HG02943 (cell line): ENCODE measurements around the gene CNDP1.
A peak's percentile ranks its signal among the peaks of the same experiment; 100 is the strongest.
"Not testable (repeated sequence)": the region's sequence is repeated elsewhere in the genome, so short reads cannot be mapped to it uniquely, and the experiment has no call there.

Experiments used
- ATAC-seq: cut with Tn5 transposase; IDR thresholded peaks from one replicate; pipeline ENCODE4 v1.9.1; 2021; ENCODE audit warnings: mild to moderate bottlenecking, low read depth, moderate library complexity; ENCODE audit not compliant: unreplicated experiment

Gene CNDP1, protein sequence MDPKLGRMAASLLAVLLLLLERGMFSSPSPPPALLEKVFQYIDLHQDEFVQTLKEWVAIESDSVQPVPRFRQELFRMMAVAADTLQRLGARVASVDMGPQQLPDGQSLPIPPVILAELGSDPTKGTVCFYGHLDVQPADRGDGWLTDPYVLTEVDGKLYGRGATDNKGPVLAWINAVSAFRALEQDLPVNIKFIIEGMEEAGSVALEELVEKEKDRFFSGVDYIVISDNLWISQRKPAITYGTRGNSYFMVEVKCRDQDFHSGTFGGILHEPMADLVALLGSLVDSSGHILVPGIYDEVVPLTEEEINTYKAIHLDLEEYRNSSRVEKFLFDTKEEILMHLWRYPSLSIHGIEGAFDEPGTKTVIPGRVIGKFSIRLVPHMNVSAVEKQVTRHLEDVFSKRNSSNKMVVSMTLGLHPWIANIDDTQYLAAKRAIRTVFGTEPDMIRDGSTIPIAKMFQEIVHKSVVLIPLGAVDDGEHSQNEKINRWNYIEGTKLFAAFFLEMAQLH

DNA sequence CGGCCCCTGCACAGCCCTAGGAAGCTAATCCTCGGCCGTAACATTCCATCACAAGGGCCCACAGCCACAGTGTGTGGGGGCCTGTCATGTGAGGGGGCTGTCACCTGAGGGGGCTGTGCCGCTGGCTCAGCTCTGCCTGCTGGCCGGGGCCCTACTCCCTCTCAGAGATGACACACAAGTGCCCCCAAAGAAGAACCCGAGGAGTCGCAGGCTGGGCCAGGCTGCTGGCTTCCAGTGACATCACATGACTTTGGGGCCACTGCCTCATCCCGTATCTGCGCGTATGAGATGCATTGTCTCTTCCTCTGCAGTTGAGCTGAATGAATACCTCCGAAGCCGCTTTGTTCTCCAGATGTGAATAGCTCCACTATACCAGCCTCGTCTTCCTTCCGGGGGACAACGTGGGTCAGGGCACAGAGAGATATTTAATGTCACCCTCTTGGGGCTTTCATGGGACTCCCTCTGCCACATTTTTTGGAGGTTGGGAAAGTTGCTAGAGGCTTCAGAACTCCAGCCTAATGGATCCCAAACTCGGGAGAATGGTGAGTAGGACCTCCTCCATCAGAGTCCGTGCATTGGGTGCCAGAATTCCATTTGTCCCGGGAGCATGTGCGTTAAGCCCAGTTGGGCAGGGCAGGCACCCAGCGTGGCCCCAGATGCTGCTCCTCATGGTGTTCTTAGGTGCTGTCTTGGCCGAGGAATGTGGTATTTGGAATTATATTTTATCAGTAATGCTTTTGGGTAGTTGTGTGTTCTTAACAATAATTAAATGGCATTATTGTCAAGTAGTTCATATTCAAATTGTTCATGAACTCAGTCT is at the start of gene CNDP1:
TSS of gene CNDP1 (plus strand) at position 351 of the 820 bp plus-strand sequence. CDS start at position 519, 168 bp downstream.
- no peak for ATAC-seq

DNA sequence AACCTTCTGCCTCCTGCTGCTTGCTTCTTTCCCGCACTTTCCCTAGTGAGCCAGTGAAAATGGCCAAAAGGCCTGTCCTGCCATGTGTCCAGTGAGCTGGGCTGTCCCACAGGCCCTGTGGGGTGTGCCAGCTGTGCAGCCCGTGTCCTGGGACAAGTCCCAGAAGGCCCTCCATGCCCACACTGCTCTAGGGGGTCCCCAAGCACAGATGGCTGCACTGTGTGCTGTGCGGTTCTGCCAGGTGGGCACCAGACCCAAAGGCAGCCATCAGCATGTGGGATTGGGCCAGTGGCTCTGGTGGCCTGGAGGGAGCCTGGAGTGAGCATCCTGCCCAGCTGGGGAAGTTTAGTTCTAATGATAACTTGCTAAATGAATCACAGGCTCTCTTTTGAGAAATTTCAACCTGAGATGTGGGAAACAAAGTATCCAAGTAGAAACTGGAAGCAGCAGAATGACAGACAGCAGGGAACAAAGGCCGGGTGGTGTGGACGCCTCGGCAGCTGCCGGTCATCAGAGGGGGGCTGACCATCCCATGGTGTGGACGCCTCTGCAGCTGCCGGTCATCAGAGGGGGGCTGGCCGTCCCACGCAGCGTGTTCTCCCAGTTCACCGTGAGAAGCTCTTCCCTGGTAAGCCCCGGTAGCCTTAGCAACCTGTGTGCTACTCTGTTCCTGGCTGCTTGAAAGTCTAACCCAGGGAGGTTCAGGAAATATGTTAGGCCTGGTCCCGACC is 48.0 kb upstream of the CNDP1 start:
- ATAC-seq = no peak

DNA sequence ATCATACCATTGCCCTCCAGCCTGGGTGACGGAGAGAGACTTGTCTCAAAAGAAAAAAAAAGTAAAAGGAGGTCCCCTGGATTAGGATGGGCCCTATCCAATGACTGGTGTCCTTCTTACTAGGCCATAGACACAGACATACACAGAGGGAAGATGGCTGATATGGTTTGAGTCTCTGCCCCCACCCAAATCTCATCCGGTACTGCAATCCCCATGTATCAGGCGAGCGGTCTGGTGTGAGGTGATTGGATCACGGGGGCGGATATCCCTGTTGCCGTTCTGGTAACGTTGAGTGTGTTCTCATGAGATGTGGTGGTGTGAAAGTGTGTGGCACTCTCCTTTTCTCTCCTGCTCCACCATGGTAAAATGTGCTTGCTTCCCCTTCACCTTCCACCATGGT is 45.9 kb upstream of the CNDP1 start:
- no peak for ATAC-seq

DNA sequence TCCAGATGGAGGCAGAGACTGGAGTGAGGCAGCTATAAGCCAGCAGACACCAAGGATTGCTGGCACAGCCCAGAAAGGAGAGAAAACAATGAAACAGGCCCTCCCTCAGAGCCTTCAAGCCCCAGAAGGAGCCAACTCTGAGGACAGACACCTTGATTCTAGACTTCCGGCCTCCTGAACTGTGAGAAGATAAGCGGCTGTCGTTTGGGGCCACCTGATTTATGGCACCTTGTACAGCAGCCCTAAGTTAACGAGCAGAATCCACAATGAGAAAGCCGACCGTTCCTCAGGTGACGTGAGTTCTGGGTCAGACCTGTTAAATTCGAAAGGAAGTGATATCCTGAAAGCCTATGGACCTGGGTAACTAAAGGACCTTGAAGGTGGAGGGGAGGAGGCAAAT is 45.4 kb upstream of the CNDP1 start:
- no peak for ATAC-seq

DNA sequence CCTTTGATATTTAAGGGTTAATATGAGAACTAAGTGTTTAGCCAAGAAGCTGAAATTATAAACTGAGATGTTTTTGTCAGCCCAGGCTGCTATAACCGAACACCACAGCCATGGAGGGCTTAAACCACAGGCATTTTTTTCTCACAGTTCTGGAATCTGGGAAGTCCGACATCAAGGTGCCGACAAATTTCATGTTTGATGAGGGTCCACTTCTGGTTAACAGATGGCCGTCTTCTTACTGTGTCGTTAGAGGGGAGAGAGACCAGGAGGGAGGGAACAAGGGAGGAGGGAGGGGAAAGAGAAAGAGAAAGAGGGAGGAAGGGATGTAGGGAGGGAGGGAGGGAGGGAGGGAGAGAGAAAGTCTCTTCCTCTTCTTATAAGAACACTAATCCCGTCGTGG is 44.6 kb upstream of the CNDP1 start:
- no peak for ATAC-seq

DNA sequence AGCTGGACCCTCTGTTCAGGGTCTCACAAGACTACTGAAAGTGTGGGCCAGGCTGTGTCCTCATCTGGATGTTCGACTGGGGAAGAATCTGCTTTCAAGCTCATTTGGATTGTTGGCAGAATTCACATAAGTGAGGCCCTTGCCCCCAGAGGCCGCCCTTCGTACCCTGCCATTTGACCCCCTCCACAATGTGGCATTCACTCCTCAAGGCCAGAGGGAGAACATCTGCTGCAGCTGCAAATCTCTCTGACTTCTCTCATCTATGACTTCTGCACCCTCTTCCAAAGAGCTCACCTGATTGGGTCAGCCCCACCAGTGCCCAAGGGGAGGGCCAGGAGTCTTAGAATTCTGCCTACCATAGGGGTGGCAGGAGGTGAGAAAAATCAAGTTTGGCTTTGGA is 42.0 kb upstream of the CNDP1 start:
- ATAC-seq = no peak

DNA sequence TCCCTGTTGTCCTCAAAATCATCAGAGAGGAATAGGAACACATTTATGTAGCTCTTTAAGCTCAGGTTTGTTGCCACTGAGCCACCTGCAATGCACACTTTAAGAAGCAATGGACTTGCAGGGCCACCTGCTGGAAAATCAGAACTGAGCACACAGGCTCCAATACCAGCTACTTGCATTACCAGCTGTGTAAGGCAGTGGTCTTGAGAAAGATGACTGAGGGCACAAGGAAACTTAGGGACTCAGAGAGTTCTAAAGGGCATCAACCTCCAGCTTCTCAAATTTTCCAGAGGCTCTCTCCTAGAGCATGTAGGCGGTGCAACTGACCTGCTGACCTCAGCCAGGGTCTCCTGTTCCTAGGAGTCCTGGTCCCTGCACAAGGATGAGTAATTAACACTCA is 40.6 kb upstream of the CNDP1 start:
- ATAC-seq = no peak

DNA sequence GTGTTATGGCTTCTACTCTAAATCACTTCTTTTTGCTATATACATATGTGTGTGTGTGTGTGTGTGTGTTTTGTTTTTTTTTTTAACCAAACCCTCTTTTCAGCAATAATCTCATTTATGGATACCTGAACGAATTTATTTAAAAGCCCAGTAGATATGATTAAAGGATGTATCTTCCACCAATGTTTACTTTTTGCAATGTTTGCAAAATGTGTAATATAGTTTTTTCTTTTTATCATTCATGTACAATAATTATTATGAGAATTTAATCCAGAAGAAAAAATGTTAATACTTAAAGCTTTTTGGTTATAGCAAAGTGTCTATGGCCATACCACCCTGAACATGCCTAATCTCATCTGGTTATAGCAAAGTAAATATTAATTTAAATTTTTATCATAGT is 39.8 kb upstream of the CNDP1 start:
- no peak for ATAC-seq

DNA sequence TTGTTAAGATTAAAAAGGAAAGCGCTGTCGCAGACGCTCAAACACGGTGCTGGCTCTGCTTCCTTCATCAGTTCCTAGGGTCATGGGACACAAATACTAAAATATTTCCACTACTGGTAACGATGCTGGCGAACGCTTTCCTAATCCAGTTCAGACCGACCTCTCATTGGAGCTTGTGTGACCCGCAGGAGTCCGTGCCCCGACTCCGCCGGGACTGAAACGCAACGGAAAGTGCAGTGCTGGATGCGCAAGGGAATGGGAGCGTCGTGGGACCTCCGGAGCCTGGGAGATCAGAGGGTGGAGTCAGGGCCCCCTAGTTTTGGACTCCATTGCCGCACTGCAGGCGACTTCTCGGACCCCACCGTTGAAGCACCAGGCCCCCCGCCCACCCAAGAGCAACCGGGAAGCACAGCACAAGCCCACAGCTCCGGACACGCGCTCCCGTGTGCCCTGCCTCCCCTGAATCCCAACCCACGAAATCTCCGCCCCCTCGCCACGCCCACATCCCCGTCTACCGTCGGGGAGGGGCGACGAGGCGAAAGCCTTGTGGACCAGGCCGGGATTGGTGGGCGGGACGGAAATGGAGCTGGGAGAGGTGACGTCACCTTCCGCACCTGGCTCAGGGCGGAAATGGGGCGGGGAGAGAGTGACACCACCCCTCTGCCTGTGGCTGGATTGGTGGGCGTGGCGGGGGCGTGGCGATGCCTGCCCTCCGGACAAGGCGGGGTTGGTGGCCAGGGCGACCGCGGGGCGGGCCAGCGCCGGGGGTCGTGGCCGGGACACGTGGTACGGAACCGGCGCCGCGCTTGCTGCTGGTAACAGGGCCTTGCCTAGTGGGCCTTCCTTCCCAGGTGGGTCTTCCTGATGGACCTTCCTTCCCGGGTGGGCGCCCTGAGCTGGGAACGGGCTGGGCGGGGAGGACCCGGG is 38.5 kb upstream of the CNDP1 start, which contains the start of gene CNDP2:
TSS of gene CNDP2 (plus strand) at position 783 of the 927 bp plus-strand sequence. CDS start 3,611 bp downstream, outside the sequence.
- ATAC-seq = peak; percentile 71

DNA sequence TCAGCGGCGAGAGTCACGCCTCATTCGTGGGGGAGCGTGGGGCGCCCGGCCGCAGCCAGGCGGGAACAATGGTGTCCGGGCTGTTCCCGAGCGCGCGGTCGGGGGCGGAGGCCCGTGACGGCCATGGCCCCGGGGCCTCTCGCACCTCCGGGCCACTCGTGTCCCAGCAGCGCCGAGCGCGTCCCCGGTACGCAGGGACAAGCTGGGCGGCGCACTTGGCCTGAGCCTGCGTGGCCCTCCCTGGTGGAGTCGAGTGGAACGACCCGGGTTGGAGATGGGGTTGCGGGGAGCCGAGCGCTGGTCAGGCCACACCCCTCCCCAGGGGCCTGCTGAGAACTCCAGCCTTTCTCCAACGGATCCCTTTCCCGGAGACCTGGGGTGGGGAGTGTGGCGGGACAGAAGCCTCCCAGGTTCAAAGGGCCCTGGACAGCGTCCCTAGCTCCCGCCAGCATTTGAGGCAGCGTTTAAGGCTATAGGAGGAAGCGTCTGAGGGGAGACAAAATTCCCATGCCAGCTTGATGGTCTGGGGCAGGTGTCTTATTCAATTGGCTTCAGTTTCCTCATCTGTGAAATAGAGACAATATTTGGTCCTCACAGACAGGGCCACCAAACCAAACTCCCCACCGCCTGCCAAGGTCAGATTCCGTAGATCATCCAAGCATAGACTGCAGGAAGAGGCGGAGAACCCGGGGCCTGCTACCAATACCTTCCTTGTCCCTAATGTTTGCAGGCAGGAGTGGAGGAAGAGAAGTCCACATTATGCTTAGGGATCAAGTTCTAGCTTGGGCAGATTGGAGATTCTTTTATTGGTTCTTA is 37.6 kb upstream of the CNDP1 start:
- peak; percentile 34 for ATAC-seq

DNA sequence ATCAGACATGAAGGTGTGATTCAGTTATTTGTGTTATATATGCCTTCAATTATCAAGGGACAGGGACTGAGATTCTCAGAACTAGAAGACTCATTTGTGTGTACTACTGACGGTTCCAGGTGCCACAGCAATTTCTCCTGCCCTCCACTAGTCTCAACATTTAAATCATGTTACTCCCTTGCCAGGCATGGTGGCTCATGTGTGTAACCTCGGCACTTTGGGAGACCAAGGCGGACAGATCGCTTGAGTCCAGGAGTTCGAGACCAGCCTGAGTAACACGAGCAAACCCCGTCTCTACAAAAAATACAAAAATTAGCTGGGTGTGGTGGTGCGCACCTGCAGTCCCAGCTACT is 37.0 kb upstream of the CNDP1 start:
- ATAC-seq = no peak

DNA sequence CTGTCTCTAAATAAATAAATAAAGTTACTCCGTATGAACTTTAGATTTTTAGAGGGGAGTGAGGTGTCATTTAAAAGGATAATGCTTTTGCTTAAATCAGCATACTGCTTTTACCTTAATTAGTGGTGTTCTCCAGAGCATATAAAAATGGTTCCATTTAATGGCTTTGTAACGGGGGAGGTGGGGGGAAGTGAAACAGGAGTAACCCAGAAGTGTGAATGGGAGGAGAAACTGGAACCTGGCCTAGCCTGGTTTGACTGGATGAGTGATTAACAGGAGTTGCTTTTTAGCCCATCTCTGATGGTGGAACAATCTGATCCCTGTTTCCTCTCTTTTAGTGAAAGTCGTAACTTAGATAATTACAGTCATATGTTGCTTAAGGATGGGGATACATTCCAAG is 36.5 kb upstream of the CNDP1 start:
- no peak for ATAC-seq

DNA sequence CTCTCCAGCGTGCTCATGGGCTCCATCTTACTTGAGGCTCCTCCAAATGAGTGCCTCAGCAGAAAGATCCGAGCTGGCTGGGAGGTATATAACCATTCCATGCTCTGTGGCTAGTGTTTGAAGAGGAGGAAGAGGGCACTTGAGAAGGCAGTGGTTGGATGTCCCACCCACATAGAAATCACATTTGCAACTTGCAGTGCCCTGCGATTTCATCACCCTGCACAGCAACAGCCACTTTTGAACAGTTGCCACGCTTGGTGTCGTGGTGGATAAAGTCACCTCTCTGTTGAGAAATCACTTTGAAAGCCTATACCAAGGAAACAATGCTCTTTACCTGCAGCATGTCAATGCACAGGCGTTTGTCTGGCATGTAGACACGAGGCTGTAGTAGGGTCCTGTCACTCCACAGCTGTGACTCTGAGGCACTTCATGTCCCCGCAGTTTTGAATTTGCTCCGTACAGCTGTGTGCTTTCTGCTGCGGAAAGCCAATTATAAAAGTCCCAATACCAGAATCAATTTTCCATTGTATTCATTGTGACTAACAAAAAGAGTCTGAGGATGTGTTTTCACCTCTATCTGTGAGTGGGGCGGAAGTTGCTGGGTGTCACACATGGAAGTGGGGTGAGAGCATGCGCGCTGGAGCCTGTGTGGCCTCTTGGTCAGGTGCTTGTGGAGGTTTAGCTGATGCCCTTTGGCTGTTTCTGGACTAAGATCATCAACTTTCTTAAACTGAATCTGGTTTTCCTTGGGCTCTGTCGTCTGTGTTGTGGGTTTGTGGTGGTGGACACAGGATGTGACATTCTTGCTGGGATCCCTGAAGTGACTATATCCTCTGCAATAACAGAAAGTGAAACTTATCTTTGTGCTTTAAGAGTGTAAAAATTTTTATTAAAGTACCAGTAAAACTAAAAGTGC is 35.3 kb upstream of the CNDP1 start:
- peak; percentile 37 for ATAC-seq

DNA sequence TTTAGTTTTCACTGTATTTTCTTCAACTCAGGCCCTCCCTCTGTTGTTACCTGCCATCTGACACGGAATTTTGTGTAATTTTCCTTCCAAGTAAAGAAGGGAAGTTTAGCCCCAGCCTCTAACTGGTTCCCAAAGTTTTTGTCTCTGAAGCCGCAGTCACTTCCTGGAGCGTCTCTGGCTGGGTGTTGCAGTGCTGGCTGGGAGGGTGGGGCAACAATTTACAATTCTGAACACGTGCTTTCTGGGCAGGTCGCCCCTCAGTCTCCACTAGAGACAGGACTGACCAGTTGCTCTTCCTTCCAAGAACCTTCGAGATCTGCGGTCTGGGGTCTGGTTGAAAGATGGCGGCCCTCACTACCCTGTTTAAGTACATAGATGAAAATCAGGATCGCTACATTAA is 34.7 kb upstream of the CNDP1 start:
- peak; percentile 38 for ATAC-seq

DNA sequence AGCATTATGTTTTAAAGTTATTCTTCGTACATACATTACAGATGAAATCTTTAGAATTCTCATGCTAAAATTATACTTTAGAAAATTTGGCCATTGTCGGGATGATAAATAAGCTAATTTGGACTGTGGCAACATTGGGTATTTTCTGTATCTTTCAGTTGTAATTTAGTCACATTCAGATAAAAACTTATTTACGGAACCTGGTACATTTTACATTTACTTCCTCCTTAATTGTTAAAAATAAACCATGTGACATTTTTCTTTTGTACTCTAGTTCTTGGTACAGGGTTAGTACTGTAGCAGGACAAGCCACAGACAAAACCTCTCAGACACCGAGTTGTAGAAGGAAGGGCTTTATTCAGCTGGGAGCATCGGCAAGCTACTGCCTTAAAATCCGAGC is 33.9 kb upstream of the CNDP1 start:
- ATAC-seq = no peak

DNA sequence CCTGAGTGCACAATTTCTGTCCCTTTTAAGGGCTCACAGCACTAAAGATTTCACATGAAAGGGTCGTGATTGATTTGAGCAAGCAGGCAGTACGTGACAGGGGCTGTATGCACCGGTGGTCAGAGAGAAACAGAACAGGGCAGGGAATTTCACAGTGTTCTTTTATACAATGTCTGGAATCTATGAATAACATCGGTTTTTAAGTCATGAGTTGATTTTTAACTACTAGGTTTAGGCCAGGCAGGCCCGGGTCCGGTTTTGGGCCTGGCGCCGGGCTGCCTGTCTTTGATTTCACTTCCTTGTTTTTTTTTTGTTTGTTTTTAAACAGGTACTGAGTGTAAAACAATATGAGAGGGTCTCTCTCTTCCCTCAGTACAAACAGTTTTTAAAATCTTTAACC is 33.5 kb upstream of the CNDP1 start:
- ATAC-seq = not testable (repeated sequence)

DNA sequence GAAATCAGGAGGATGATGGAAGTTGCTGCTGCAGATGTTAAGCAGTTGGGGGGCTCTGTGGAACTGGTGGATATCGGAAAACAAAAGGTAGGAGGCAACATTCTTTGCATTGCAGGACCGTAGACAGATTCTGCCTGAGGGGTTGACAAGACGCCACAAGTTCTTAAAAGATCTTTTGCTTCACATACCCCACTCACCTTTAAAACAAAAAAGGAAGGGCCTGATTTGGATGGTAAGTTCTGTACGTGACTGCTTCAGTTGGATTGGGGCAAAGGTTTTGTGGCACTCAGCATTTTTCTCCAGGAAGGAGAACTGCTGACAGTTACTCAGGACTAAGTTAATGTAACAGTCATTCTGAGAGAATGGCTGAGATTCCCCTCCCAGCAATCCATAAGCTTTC is 32.9 kb upstream of the CNDP1 start:
- ATAC-seq = no peak

DNA sequence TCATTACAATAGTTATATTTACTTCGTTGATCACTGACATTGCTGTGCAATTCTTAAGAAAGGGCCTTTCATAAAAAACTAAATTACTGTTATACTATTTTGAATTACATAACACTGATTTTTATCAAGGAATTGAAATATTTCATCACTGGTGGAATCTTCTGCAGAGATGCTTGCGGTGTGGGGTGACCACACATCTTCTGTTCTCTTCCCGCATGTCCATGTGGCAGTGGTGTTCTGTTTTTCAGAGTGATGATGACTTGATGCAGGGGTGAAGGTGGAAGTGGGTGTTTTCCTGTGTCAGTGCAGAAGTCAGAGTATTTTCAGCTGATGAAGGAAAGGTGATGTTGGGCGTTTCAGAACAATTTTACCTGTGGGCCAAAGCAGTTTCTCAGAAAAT is 31.2 kb upstream of the CNDP1 start:
- no peak for ATAC-seq
